HG03095 (cell line): Measurements from ENCODE around the gene SKI.

Source experiments
- ATAC-seq: cut with Tn5 transposase; IDR thresholded peaks from one replicate; pipeline ENCODE4 v1.9.1; 2021; ENCODE audit warnings: moderate library complexity; ENCODE audit not compliant: unreplicated experiment

Gene SKI

GRCh38 chr1:2348346-2349325 is 120.5 kb downstream of the SKI start:
- no peak for ATAC-seq

DNA sequence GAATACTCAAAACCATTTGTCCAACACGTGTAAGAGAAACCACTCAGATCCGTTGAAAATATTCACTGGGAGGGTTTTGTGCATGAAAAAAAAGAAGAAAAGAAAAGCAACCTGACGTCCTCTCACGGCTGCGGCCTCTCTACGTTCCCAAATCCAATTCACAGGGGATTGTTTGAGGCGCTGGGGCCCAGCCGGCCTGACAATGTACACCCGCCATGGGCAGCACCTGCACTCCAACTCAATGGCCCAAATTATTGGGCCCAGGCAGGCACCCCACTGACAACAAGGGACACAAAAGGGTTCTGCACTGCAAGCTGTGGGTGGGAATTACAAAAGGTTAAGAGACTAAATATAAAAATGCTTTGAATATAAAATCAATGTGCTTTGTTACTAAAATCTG is 121.7 kb downstream of the SKI start:
- ATAC-seq: no peak

DNA sequence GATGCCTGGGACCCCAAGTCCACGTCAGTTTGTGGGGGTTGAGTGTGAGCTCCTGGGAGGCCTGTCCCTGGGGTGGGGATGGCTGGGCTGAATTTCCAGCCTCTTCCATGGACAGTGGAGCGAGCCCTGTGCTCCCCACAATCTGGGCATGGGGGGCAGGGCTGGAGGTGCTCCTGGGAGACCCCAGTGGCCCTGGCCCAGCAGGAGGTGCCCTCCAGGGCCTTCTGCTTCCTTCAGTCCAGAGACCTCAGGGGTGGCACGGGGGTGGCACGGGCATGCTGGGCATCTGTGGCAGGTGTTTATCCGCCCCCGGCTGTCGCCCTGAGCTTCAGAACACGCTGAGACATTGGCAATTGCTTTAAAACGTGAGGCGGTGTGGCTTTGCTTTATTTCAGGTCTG is 122.4 kb downstream of the SKI start:
- ATAC-seq: no peak

DNA sequence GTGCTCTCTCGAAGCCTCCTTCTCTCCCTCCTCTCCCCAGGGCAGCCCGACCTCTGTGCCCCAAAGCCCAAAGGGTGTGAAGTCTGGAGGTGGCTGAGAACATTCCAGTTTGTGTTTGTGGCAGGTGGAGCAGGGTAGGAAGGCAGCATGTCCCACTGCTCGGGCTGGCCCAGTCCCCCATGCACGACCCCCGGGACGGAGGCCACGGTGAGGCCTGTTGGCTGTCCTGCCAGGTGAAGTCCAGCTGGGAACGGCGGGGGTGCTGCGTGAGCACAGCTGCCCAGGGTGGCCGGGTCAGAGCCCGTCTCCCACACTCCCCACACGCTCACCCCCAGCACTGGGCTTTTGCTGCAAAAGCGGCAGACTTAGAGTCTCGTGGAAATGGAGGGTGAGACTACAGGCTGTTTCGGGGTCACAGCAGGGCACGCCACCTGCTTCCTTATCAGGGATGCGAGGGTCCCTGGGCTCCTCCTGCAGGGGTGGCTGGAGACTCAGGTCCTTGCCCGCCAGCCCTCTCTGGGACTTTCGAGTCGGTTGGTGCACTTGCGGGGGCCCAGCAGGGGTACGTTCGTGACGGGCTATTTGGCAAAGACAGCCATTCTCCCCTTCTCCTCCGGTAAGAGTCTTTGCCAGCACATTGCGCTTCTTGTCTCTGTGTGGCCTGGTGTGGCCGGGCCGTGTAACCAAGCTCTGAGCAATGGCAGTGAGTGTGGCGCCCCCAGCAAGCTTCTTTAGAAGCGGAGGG is 123.0 kb downstream of the SKI start:
- ATAC-seq: no peak

GRCh38 chr1:2351723-2352122 is 123.6 kb downstream of the SKI start:
- no peak for ATAC-seq

DNA sequence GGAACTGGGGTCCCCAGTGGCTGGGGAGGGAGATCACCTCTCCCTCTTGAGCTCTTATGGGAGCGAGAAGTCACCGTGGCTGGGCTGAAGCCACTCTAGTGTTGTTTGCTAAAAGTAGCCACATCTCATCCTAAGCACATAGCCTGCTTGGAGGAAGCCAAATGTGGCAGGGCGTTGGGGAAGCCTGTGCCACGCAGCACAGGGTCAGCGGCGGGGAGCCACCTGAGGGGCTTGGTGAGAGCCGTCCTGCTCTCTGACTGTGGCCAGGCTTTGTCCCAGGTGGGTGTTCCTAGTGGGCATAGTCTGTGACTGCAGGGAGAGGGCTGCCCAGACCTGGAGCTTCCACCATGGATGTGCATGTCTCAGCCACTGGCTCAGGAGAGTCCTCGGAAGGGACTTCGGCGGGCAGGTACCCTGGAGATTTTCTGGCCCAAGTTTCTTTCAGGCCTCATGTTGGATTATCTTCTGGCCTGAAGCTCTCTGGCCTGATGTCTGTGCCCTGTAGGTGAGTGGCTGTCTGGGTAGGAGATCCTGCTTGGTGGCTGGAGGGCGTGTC is 124.3 kb downstream of the SKI start:
- no peak for ATAC-seq

- no peak for ATAC-seq
Measured at GRCh38 chr1:2352897-2353550, 124.9 kb downstream of the SKI start.

DNA sequence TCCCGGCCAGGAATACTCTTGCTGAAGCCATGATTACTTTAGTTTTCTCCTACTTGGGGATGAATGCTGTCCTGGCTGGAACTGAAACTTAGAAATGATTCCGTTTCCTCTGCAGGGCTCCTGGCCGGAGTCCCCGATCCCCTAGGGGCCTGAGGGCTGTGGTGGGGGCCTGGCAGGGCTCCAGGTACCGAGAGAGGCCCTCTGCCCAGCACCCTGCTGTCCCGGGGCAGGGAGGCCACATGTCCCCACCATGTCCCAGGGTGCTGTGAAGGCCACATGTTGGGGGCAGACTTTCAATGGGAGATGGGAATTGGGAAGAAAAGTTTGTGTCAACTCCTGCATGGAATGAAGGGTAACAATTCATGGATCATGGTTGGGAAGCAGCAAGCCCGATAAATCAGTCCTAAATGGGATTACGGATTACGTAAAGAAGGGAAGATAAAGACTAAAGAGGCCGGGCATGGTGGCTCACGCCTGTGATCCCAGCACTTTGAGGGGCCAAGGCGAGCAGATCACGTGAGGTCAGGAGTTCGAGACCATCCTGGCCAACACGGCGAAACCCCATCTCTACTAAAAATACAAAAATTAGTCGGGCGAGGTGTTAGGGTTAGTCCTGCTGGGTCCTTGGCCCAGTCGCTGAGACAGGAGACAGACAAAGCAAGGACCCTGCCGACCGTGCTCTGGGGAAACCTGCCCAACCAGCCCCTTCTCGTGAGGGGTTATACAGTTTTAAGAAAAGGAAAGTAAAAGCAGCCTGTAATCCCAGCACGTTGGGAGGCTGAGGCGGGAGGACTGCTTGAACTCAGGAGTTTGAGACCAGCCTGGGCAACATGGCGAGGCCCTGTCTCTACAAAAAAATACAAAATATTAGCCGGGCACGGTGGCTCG is 125.7 kb downstream of the SKI start:
- ATAC-seq: no peak

- ATAC-seq: no peak
Measured at GRCh38 chr1:2354511-2355372, 126.6 kb downstream of the SKI start.

DNA sequence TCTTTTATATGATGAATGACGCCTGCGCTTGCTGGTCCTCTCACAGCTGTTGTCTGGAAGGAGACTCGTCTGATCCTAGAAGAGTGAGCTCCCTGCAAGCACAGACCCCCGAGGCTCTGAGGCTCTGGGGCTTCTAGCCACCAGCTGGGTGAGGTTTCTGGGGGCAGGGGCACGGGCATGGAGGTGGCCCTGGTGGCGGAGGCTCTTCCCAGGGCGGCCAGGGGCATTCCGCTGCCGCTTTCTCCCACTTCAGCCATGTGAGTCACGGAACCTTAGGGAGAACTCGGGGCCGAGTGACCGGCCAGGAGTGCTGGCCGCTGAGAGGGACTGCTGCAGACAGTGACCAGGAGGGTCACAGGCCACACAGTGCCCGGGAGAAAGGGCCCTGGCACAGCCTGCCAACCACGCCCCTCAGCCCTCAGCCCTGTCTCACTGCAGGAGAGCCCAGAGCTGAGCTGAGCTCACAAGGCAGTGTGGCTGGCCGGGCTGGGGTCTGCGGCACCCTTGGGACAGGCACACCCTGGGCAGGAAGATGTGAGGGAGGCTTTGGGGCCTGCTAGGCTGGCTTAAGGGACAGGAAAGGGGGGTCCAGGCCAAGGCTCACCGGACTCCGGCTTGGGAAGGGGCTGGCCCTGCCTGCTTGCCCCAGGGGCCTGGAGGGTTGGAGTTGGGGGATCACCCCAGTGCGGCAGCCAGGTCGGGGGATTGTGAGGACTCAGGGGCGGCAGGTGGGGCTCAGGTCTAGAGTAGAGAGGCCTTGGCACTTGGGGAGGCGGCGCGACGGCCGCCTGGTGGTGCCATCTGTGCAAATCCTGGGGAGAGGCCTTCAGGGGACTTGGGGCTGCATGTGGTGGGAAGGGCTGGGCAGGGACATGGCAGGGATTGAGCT is 127.5 kb downstream of the SKI start:
- ATAC-seq: no peak

- no peak for ATAC-seq
Measured at GRCh38 chr1:2356401-2356800, 128.3 kb downstream of the SKI start.

DNA sequence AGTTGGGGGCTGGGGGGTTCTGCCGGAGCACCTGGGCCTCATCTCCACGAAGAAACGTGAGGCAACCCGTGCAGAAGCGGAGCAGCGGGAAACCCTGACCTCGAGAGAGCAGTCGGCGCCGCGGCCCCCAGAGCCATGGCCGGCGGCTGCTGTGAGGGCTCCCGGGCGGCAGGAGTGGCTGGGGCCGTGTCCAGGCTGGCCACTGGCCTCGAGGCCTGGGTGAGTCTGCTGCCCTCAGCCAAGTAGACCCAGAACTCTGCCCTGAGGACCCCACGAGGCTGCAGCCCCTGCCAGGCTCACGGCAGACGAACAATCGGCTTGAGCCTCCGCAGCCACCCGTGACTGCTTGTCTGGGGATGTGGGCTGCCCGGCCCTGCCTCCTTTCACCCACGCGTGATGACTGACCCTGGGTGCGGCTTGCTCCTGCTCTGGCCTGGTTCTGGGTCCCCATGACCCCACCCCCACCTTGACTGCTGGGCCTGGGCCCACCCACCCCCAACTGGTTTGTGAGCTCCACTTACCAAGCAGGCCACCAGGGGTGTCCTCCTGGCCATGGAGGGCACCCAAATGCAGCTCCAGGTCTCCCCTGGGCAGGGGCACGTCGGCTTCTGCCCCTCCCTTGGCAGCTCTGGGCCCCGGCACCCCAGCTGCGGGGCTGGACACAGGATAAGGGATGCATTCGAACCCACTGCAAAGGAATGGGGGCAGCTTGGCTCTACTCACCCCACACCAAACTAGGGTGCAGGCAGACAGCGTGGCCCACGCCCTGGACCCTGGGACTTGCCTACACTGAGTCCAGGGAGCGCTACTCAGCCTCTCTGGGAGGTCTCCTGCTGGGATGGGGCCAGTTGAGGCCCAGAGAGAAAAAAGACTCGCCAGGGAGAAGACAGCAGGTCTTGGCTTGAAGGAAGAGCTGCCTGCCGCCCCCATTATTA is 129.1 kb downstream of the SKI start:
- no peak for ATAC-seq

GRCh38 chr1:2358072-2358471 is 130.0 kb downstream of the SKI start:
- no peak for ATAC-seq

GRCh38 chr1:2358651-2359640 is 130.8 kb downstream of the SKI start:
- no peak for ATAC-seq
